HCT116 (cell line): ENCODE results near the gene PITPNM1. TPM values are rescaled to one million over a fixed set of nuclear protein-coding genes. Genes with fewer than 3 reads are reported as not detected.

Source experiments
- ATAC-seq: fragments of 200-7000 bp; cut with Tn5 transposase; 2 replicates; pipeline ENCODE4 v1.9.1; 2020; ENCODE audit warnings: mild to moderate bottlenecking, moderate library complexity
- BruUV-seq: library from RNA; stranded (reverse); fragments of 400-500 nt; replicated peaks from 2 replicates; lab custom pipeline; 2021; lab: Mats Ljungman, UMichigan
- CTCF ChIA-PET: fragments of 300-600 bp; sonication (Branson Sonifier 250); formaldehyde crosslinking; loops from one replicate; lab custom pipeline; 2021; ENCODE audit warnings: antibody characterized with exemption; lab: Charles Lee
- POLR2A ChIA-PET: fragments of 300-600, 350-600 bp; sonication (Branson Sonifier 250); formaldehyde crosslinking; loops from one replicate; lab custom pipeline; 2021; ENCODE audit warnings: antibody characterized with exemption; lab: Charles Lee
- RAD21 ChIA-PET, 2 experiments: fragments of 300-600 bp; sonication (Branson Sonifier 250); formaldehyde crosslinking; loops; one replicate each; lab custom pipeline; 2023; ENCODE audit warnings: low total read pairs in 2 of 2; ENCODE audit not compliant: uncharacterized antibody in 2 of 2, unreplicated experiment in 2 of 2, low non-redundant PET in 1 of 2; lab: Charles Lee
- DNase-seq: peaks from one replicate; pipeline ENCODE4 v3.0.0-alpha.2; 2010; ENCODE audit warnings: low read depth, low spot score
- H2AFZ ChIP-seq: fragments of 200-600 bp; shearing (Covaris generic), sonication (generic); 2 replicates; pipeline ENCODE4 v1.6.1; 2017; ENCODE audit warnings: low read depth, mixed run types, mixed read lengths, antibody characterized with exemption, low read length; ENCODE audit not compliant: poor library complexity, severe bottlenecking
- H3K27ac ChIP-seq: 2 replicates; pipeline ENCODE4 v1.5.1; 2012; ENCODE audit warnings: low read depth, low read length
- H3K27me3 ChIP-seq: fragments of 200-600 bp; sonication (generic); 2 replicates; pipeline ENCODE4 v1.6.1; 2016; ENCODE audit warnings: mixed run types, low read length, mixed read lengths; ENCODE audit not compliant: insufficient read depth
- H3K36me3 ChIP-seq, 2 experiments: fragments of 200-500 bp in 1 of 2; fragments of 200-600 bp in 1 of 2; sonication (Bioruptor generic) in 1 of 2; sonication (generic) in 1 of 2; 2 replicates each; pipeline versions ENCODE4 v1.5.1 to v1.6.1; 2014 to 2016; ENCODE audit warnings: low read length in 2 of 2, inconsistent platforms in 1 of 2, mixed read lengths in 1 of 2, mixed run types in 1 of 2; ENCODE audit not compliant: insufficient read depth in 2 of 2, control insufficient read depth in 1 of 2
- H3K4me1 ChIP-seq, 2 experiments: fragments of 200-600 bp in 1 of 2; sonication (generic) in 1 of 2; 2 replicates each; pipeline versions ENCODE4 v1.5.1 to v1.6.1; 2012 to 2017; ENCODE audit warnings: low read length in 2 of 2, inconsistent platforms in 1 of 2, mild to moderate bottlenecking in 1 of 2, mixed read lengths in 1 of 2, mixed run types in 1 of 2, moderate library complexity in 1 of 2; ENCODE audit not compliant: insufficient read depth in 2 of 2, control insufficient read depth in 1 of 2
- H3K4me2 ChIP-seq: fragments of 200-600 bp; sonication (generic); 2 replicates; pipeline ENCODE4 v1.6.1; 2017; ENCODE audit warnings: mixed run types, low read length, mixed read lengths
- H3K4me3 ChIP-seq, 2 experiments: fragments of 200-600 bp in 1 of 2; sonication (generic) in 1 of 2; replicated peaks in 1 of 2; 2 replicates each; pipeline ENCODE4 v1.5.1; 2011 to 2016; ENCODE audit warnings: low read length in 2 of 2, control low read depth in 1 of 2, low read depth in 1 of 2, mild to moderate bottlenecking in 1 of 2, mixed read lengths in 1 of 2, mixed run types in 1 of 2
- H3K79me2 ChIP-seq: fragments of 200-600 bp; sonication (generic); 2 replicates; pipeline ENCODE4 v1.6.1; 2017; ENCODE audit warnings: mild to moderate bottlenecking, mixed run types, low read length, moderate library complexity, mixed read lengths; ENCODE audit not compliant: insufficient read depth
- H3K9ac ChIP-seq: fragments of 200-600 bp; sonication (generic); 2 replicates; pipeline ENCODE4 v1.6.1; 2016; ENCODE audit warnings: low read length, mixed read lengths
- H3K9me2 ChIP-seq: fragments of 200-600 bp; sonication (generic), shearing (Covaris generic); 2 replicates; pipeline ENCODE4 v1.6.1; 2017; ENCODE audit warnings: mixed run types, mild to moderate bottlenecking, moderate library complexity; ENCODE audit not compliant: insufficient read depth
- H3K9me3 ChIP-seq, 2 experiments: fragments of 200-500 bp in 1 of 2; fragments of 200-600 bp in 1 of 2; sonication (Bioruptor generic) in 1 of 2; sonication (generic) in 1 of 2; 2 replicates each; pipeline ENCODE4 v1.6.1; 2014 to 2017; ENCODE audit warnings: low read length in 2 of 2, mixed read lengths in 2 of 2, inconsistent platforms in 1 of 2, low read depth in 1 of 2, mild to moderate bottlenecking in 1 of 2, mixed run types in 1 of 2, moderate library complexity in 1 of 2; ENCODE audit not compliant: control insufficient read depth in 1 of 2, insufficient read depth in 1 of 2
- H4K20me1 ChIP-seq: fragments of 200-600 bp; sonication (generic), shearing (Covaris generic); 2 replicates; pipeline ENCODE4 v1.6.1; 2017; ENCODE audit warnings: mixed run types, mild to moderate bottlenecking, moderate library complexity; ENCODE audit not compliant: insufficient read depth
- CBX3 ChIP-seq: IDR thresholded peaks from 2 replicates; pipeline ENCODE4 v1.6.1; 2012; ENCODE audit warnings: low read depth
- EGR1 ChIP-seq: IDR thresholded peaks from 2 replicates; pipeline ENCODE4 v1.6.1; 2012; ENCODE audit warnings: low read depth
- ELF1 ChIP-seq: IDR thresholded peaks from 2 replicates; pipeline ENCODE4 v1.6.1; 2012; ENCODE audit warnings: low read depth, borderline replicate concordance
- EZH2phosphoT487 ChIP-seq: fragments of 200-600 bp; IDR thresholded peaks from 2 replicates; pipeline ENCODE4 v1.6.1; 2018; ENCODE audit warnings: antibody characterized with exemption, borderline replicate concordance
- FOSL1 ChIP-seq: IDR thresholded peaks from 2 replicates; pipeline ENCODE4 v1.6.1; 2012; ENCODE audit warnings: low read depth
- SIN3A ChIP-seq: IDR thresholded peaks from 2 replicates; pipeline ENCODE4 v1.6.1; 2012; ENCODE audit warnings: low read depth
- SP1 ChIP-seq: IDR thresholded peaks from 2 replicates; pipeline ENCODE4 v1.6.1; 2012; ENCODE audit warnings: low read depth
- SRF ChIP-seq: IDR thresholded peaks from 2 replicates; pipeline ENCODE4 v1.6.1; 2012; ENCODE audit warnings: low read depth
- YY1 ChIP-seq: IDR thresholded peaks from 2 replicates; pipeline ENCODE4 v1.6.1; 2011; ENCODE audit warnings: low read length, low read depth, moderate library complexity, mild to moderate bottlenecking; ENCODE audit not compliant: insufficient replicate concordance; ENCODE audit errors: extremely low read depth
- ZFX ChIP-seq: fragments of 450-650 bp; IDR thresholded peaks from 2 replicates; pipeline ENCODE4 v1.6.1; 2017
- intact Hi-C: fragments of 100-400 bp; cut with micrococcal nuclease; formaldehyde crosslinking; loops from 2 replicates; pipeline ENCODE4 v1.10.0; 2022
- total RNA-seq: library from RNA; stranded (reverse); gene quantifications from one replicate; pipeline ENCODE4 v1.2.1, GENCODE V29; 2021; ENCODE audit not compliant: unreplicated experiment
- TF ChIP-seq, protein P1 (sequence below): IDR thresholded peaks from 2 replicates; pipeline ENCODE4 v1.6.1; 2011; ENCODE audit warnings: mild to moderate bottlenecking, low read length, moderate library complexity; ENCODE audit not compliant: insufficient replicate concordance; ENCODE audit errors: extremely low read depth
- TF ChIP-seq, protein P2 (sequence below): IDR thresholded peaks from 2 replicates; pipeline ENCODE4 v1.6.1; 2012
- TF ChIP-seq, protein P3 (sequence below): IDR thresholded peaks from 2 replicates; pipeline ENCODE4 v1.6.1; 2012
- TF ChIP-seq, protein P4 (sequence below): IDR thresholded peaks from 2 replicates; pipeline ENCODE4 v1.6.1; 2012; ENCODE audit warnings: low read depth

PITPNM1 gene
- total RNA-seq, 1 experiment from 2014 or later: 79.5 TPM

DNA sequence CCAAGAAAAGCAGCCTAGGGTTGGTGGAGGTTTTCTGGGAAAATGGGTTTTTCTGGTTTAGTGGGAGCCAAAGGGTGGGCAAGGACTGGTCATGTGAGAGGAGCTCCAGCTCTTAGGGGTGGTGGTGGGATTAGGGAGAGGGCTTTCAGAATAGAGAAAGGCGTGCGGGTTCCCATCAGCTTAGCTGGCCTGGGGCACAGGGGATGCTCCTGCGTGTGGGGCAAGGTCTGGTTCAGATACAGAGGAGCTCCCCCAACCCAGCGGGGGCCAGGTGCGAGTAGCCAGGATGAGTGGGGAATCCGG, 36.8 kb downstream of the PITPNM1 start:
- no peaks in the 10 kb centered on the region for H3K27me3 ChIP-seq
- H3K4me1 ChIP-seq: peaks cover 29 to 50% of the 10 kb centered on the region in 2 experiments
- ChIA-PET RAD21 (interaction anchor here in 1 of 2 experiments (1.4 to 2.2 kb wide), 2 partner anchors 67 to 86 kb away, joined by 3 to 6 read pairs; partner anchors contain the start of gene PPP1CA), CTCF (interaction anchor here (1.9 kb wide), 1 partner anchor 67 kb away, joined by 8 read pairs; the partner anchor contains the start of gene PPP1CA), POLR2A (interaction anchor here (1.0 to 2.1 kb wide), 5 partner anchors 12 to 114 kb away, joined by 3 to 9 read pairs (median 3); partner anchors contain the start of genes AIP and RAD9A)
- peak overlapping the region; percentile 100 for H3K4me2 ChIP-seq
- intact Hi-C loops: loop anchor here (2.0 to 5.0 kb wide), 2 partner anchors 66 to 116 kb away; partner anchors contain the start of gene POLD4
- no peaks in the 10 kb centered on the region for H3K9me2 ChIP-seq
- no peaks in the 10 kb centered on the region for H4K20me1 ChIP-seq
- no TSS peak for BruUV-seq
- H3K27ac ChIP-seq: peak overlapping the region; percentile 88
- peak; percentile 0; the same call in 1 of the 2 replicates for ATAC-seq
- peaks cover 15% of the 10 kb centered on the region; the same call in 1 of the 2 replicates for H3K79me2 ChIP-seq
- DNase-seq: no peak
- no peaks in the 10 kb centered on the region for H3K36me3 ChIP-seq
- peak overlapping the region; percentile 95 for H3K9ac ChIP-seq
- no peak for TF ChIP-seq YY1
- no peak for TF ChIP-seq SP1
- no peak for TF ChIP-seq ELF1
- TF ChIP-seq, protein P1, sequence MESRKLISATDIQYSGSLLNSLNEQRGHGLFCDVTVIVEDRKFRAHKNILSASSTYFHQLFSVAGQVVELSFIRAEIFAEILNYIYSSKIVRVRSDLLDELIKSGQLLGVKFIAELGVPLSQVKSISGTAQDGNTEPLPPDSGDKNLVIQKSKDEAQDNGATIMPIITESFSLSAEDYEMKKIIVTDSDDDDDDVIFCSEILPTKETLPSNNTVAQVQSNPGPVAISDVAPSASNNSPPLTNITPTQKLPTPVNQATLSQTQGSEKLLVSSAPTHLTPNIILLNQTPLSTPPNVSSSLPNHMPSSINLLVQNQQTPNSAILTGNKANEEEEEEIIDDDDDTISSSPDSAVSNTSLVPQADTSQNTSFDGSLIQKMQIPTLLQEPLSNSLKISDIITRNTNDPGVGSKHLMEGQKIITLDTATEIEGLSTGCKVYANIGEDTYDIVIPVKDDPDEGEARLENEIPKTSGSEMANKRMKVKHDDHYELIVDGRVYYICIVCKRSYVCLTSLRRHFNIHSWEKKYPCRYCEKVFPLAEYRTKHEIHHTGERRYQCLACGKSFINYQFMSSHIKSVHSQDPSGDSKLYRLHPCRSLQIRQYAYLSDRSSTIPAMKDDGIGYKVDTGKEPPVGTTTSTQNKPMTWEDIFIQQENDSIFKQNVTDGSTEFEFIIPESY: no peak
- no peak for TF ChIP-seq FOSL1
- TF ChIP-seq, protein P2, sequence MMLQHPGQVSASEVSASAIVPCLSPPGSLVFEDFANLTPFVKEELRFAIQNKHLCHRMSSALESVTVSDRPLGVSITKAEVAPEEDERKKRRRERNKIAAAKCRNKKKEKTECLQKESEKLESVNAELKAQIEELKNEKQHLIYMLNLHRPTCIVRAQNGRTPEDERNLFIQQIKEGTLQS: no peak
- no peak for TF ChIP-seq SIN3A
- TF ChIP-seq EGR1: no peak
- TF ChIP-seq SRF: no peak
- TF ChIP-seq, protein P3, sequence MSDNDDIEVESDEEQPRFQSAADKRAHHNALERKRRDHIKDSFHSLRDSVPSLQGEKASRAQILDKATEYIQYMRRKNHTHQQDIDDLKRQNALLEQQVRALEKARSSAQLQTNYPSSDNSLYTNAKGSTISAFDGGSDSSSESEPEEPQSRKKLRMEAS: no peak
- TF ChIP-seq CBX3: no peak
- no peak for TF ChIP-seq ZFX
- TF ChIP-seq, protein P4, sequence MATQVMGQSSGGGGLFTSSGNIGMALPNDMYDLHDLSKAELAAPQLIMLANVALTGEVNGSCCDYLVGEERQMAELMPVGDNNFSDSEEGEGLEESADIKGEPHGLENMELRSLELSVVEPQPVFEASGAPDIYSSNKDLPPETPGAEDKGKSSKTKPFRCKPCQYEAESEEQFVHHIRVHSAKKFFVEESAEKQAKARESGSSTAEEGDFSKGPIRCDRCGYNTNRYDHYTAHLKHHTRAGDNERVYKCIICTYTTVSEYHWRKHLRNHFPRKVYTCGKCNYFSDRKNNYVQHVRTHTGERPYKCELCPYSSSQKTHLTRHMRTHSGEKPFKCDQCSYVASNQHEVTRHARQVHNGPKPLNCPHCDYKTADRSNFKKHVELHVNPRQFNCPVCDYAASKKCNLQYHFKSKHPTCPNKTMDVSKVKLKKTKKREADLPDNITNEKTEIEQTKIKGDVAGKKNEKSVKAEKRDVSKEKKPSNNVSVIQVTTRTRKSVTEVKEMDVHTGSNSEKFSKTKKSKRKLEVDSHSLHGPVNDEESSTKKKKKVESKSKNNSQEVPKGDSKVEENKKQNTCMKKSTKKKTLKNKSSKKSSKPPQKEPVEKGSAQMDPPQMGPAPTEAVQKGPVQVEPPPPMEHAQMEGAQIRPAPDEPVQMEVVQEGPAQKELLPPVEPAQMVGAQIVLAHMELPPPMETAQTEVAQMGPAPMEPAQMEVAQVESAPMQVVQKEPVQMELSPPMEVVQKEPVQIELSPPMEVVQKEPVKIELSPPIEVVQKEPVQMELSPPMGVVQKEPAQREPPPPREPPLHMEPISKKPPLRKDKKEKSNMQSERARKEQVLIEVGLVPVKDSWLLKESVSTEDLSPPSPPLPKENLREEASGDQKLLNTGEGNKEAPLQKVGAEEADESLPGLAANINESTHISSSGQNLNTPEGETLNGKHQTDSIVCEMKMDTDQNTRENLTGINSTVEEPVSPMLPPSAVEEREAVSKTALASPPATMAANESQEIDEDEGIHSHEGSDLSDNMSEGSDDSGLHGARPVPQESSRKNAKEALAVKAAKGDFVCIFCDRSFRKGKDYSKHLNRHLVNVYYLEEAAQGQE: no peak
- no peak for TF ChIP-seq EZH2phosphoT487
- no peak overlapping the region for H2AFZ ChIP-seq
- no peaks in the 10 kb centered on the region for H3K9me3 ChIP-seq
- peak overlapping the region; percentile 82 to 95 for H3K4me3 ChIP-seq
